HUES48 (cell line): ENCODE measurements around the gene REEP5.
"Not testable (repeated sequence)": the region's sequence is repeated elsewhere in the genome, so short reads cannot be mapped to it uniquely, and the experiment has no call there.

Source experiments
- H3K27ac ChIP-seq: one replicate; pipeline ENCODE4 v1.7.0; 2013; ENCODE audit warnings: low read depth, low read length, inconsistent platforms
- H3K27me3 ChIP-seq: 2 replicates; pipeline ENCODE4 v1.6.1; 2013; ENCODE audit warnings: mild to moderate bottlenecking, low read length; ENCODE audit not compliant: control insufficient read depth, insufficient read depth
- H3K36me3 ChIP-seq: 2 replicates; pipeline ENCODE4 v1.6.1; 2013; ENCODE audit warnings: low read length; ENCODE audit not compliant: control insufficient read depth, insufficient read depth
- H3K4me1 ChIP-seq: 2 replicates; pipeline ENCODE4 v1.6.1; 2013; ENCODE audit warnings: mild to moderate bottlenecking, low read length; ENCODE audit not compliant: control insufficient read depth, insufficient read depth
- H3K4me3 ChIP-seq: 2 replicates; pipeline ENCODE4 v1.5.1; 2013; ENCODE audit warnings: mild to moderate bottlenecking, low read depth, low read length
- H3K9ac ChIP-seq: 2 replicates; pipeline ENCODE4 v1.6.1; 2013; ENCODE audit warnings: mild to moderate bottlenecking, low read depth, low read length, moderate library complexity
- H3K9me3 ChIP-seq: 2 replicates; pipeline ENCODE4 v1.6.1; 2013; ENCODE audit warnings: low read length; ENCODE audit not compliant: control insufficient read depth, insufficient read depth

The REEP5 gene

DNA sequence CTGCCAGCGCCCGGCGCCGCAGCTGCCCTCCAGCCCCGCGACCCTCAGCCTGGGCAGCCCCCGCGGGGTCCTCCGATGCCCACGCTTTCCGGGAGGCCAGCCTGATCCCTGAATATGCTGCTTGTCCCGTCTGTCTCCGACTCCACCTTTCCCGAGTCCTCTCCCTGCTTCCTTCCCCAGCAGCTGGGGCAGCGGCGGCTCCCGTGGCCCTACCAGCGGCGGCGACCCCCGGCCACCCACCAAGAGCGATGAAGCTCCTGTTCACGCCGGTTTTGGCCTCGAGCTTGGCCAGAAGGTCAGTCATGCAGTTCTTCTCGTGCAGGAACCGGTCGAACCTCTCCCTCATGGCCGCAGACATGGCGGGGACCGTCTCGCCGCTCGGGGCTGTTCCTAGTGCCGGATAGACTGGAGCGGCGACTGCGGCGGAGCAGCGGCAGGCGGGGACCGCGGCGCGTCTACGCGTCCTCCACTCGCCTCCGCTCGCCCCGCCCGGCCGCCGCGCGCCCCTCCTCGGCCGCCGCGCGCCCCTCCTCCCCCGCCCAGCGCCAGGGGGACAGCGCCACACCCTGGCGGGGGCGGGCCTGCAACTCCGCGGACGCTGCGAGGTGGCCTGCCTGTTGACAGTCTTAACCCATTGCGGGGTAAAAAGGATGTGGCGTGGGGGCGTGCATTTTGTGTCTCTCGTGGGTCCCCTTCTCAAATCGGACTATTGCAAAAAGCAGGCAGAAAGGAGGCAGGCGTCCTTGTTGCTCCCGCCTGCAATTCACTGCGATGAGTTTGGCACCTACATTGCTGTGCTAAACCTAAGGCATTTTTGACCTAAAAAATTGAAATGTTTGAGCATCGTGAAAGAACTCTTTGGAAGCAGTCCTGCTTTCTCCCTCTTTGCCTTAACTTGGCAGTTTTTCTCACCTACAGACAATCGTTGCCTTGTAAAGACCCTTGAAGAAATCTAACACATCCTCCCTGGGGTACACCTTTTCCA, at the start of gene REEP5:
Gene REEP5, minus strand, starts transcription at position 395 of the 985 bp plus-strand sequence. Its CDS starts 37 bp downstream, at position 358.
- H3K9ac ChIP-seq, result peak within 1 kb of the TSS; percentile 50
- peak within 1 kb of the TSS; percentile 61 for H3K27ac ChIP-seq
- H3K27me3 ChIP-seq, result peaks cover 11% of the 10 kb centered on the region
- peak within 1 kb of the TSS; percentile 73 for H3K4me3 ChIP-seq
- H3K36me3 ChIP-seq, result peaks cover 24% of the 10 kb centered on the region
- no peaks in the 10 kb centered on the region for H3K9me3 ChIP-seq
- H3K4me1 ChIP-seq, result peaks cover 8% of the 10 kb centered on the region

DNA sequence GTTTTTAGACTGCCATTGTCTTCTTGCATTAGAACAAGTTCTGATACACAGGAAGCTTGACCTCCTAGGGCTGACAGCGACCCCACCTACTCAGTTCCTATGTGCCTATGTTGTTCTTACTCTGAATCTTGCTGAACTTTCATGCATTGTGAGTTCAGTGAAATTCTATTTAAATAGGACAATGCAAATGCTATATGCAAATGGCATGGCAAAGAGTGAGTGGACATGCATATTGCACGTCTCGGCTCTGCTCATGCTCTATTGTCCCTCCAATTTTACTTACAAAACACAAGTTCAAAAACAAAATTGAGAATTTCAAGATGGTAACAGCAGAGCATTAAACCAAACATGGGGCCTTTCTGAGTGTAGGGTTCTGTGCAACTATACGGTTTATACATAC, 49.2 kb upstream of the REEP5 start:
- H3K9ac ChIP-seq, result no peak overlapping the region
- H3K27me3 ChIP-seq, result no peaks in the 10 kb centered on the region
- no peak overlapping the region for H3K4me3 ChIP-seq
- H3K9me3 ChIP-seq, result no peaks in the 10 kb centered on the region
- H3K27ac ChIP-seq, result no peak overlapping the region
- no peaks in the 10 kb centered on the region for H3K36me3 ChIP-seq
- H3K4me1 ChIP-seq, result peaks cover 11% of the 10 kb centered on the region; the same call in 1 of the 2 replicates

DNA sequence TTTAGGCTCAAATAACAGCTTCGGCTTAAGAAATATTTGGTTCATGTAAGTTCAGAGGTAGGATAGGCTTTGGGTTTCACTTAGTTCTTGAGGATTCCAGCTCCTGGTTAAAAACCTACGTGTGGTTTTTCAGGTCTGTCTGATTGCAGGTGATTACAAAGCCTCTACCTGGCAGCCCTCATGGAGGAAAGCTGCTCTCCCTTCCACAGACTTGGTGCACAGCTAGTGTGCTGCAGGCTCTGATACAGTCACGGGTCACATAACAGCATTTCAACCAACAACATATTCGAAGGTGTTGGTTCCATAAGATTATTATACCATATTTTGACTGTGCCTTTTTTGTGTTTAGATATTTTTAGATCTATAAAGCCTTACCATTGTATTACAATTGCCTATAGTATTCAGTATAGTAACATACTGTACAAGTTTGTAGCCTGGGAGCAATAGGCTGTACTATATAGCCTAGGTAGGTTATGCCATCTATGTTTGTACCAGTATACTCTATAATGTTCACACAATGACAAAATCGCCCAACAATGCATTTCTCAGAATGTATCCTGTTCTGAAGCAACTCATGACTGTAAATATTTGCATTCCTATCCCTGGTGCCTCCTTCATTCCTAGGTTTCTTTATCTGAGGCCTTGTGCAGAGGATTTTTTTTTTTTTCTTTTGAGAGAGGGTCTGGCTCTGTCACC, 46.5 kb upstream of the REEP5 start:
- no peak overlapping the region for H3K4me3 ChIP-seq
- no peak overlapping the region for H3K27ac ChIP-seq
- no peak overlapping the region for H3K9ac ChIP-seq
- no peaks in the 10 kb centered on the region for H3K36me3 ChIP-seq
- peaks cover 7% of the 10 kb centered on the region; the same call in 1 of the 2 replicates for H3K4me1 ChIP-seq
- no peaks in the 10 kb centered on the region for H3K27me3 ChIP-seq
- H3K9me3 ChIP-seq, result no peaks in the 10 kb centered on the region

DNA sequence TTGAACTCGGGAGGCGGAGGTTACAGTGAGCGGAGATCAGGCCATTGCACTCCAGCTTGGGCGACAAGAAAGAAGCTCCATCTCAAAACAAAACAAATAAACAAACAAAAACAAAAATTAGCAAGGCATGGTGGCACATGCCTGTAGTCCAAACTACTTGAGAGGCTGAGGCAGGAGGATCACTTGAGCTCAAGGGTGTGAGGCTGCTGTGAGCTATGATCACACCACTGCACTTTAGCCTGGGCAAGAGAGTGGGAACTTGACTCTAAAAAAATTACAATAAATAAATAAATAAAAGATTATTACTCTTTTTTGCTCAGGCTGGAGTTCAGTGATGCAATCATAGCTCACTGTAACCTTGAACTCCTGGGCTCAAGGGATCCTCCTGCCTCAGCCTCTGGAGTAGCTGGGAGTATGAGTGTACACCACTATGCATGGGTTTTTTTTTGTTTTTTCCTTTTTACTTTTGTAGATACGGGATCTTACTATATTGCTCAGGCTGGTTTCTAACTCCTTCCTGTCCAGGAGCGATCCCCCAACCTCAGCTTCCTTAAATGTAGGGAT, 45.6 kb upstream of the REEP5 start:
- H3K27me3 ChIP-seq, result no peaks in the 10 kb centered on the region
- H3K36me3 ChIP-seq, result no peaks in the 10 kb centered on the region
- H3K27ac ChIP-seq, result no peak overlapping the region
- peaks cover 7% of the 10 kb centered on the region; the same call in 1 of the 2 replicates for H3K4me1 ChIP-seq
- H3K4me3 ChIP-seq, result no peak overlapping the region
- H3K9me3 ChIP-seq, result no peaks in the 10 kb centered on the region
- no peak overlapping the region for H3K9ac ChIP-seq

DNA sequence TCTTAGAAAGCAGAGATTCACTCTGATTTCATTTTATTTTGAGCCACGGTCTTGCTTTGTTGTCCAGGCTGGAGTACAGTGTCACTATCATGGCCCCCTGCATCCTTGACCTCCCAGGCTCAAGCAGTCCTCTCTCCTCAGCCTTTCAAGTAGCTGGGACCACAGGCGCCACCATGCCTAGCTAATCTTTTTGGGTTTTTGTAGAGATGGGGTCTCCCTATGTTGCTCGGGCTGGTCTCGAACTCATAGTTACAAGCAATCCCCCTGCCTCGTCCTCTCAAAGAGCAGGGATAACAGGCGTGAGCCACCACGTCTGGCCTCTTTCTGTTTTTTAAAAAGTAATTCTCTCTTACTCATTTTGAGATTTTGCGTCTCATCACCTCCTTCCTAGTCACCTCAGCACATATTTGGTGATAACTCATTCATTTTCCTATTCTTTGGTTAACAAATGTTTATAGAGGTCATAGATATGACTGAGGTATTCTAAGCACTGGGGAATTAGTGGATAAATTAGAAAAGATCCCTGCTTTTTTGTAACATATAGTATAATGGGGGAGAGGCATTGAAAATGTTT, 43.8 kb upstream of the REEP5 start:
- Histone ChIP-seq H3K9me3 (no peaks in the 10 kb centered on the region), H3K4me3 (no peak overlapping the region), H3K9ac (no peak overlapping the region), H3K27me3 (no peaks in the 10 kb centered on the region), H3K4me1 (peaks cover 7% of the 10 kb centered on the region; the same call in 1 of the 2 replicates), H3K27ac (no peak overlapping the region), H3K36me3 (no peaks in the 10 kb centered on the region)

DNA sequence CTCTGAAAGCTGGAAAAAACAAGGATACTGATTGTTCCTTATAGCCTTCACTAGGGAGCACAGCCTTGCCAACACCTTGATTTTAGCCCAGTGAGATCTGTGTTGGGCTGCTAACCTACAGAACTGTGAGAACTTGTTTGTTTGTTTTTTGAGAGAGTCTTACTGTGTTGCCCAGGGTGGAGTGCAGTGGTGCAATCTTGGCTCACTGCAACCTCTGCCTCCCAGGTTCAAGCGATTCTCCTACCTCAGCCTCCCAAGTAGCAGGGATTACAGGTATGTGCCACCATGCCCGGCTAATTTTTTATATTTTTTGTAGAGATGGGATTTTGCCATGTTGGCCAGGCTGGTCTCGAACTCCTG, 41.3 kb upstream of the REEP5 start:
- H3K4me1 ChIP-seq, result peaks cover 10% of the 10 kb centered on the region
- not testable (repeated sequence) for H3K36me3 ChIP-seq, H3K4me3 ChIP-seq, H3K27ac ChIP-seq, H3K9ac ChIP-seq, H3K9me3 ChIP-seq, H3K27me3 ChIP-seq

DNA sequence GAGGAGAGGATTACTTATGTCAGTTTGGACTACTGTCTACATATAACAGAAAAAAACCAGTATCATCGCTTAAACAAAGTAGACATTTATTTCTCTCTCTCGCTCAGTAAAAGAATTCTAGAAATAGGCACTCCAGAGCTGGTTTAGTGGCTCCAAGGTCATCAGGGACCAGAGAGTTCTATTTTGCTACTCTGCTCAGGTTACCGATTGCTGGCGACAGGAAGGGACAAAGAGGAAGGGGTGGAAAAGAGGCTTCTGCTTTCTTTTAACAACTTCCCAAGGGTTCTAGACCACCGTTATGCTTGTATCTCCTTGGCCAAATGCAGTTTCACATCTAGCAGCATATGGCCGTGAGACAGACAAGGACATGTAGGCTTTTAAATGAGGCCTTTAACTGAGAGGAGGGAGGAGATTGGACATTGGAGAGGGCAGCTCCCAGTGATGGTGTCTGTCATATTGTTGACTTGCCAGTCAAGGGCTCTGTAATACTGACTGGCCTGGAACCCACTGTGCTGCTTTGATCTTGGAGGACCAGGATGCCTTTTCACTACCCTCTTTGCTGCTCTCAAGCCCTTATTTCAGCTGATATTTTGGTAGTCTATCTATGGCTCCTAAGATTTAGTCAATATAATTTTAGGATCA, 39.0 kb upstream of the REEP5 start:
- H3K36me3 ChIP-seq, result no peaks in the 10 kb centered on the region
- H3K4me1 ChIP-seq, result peaks cover 17% of the 10 kb centered on the region

DNA sequence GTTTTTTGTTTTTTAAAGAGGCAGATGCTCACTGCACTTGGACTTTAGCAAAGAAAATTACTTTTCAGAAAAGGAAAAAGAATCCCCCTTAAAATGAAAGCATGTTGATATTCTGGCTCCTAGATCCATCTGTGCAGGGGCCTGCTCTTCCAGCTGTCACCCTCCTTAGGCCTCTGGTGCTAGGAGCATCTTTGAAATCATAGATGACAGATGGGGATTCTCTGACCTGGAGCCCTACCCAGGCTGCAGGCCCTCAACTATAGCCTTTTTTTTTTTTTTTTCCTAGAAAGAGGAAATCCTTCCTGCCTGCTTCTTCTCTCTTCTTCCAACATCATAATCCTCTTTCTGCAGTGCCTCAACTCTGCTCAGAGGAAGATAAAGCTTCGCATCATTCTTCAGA, 38.3 kb upstream of the REEP5 start:
- no peaks in the 10 kb centered on the region for H3K9me3 ChIP-seq
- no peak overlapping the region for H3K9ac ChIP-seq
- H3K27me3 ChIP-seq, result no peaks in the 10 kb centered on the region
- no peak overlapping the region for H3K4me3 ChIP-seq
- H3K27ac ChIP-seq, result no peak overlapping the region
- H3K36me3 ChIP-seq, result no peaks in the 10 kb centered on the region
- peaks cover 17% of the 10 kb centered on the region for H3K4me1 ChIP-seq

More for the DNA sequence above, 39.0 kb upstream of the REEP5 start:
- Histone ChIP-seq H3K9ac (no peak overlapping the region), H3K9me3 (no peaks in the 10 kb centered on the region), H3K4me3 (no peak overlapping the region), H3K27me3 (no peaks in the 10 kb centered on the region), H3K27ac (no peak overlapping the region)

DNA sequence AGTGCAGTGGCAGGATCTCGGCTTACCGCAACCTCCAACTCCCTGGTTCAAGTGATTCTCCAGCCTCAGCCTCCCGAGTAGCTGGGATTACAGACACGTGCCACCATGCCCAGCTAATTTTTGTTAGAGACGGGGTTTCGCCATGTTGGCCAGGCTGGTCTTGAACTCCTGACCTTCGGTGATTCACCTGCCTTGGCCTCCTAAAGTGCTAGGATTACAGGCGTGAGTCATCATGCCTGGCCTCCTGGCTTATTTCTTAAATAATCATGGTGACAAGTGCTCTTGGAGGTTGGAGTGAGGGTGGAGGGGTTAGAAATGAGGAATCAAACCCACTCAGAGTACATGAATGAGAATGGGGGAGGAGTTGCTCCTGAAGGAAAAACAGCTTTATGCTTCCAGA, 37.8 kb upstream of the REEP5 start:
- not testable (repeated sequence) for H3K4me3 ChIP-seq, H3K36me3 ChIP-seq, H3K9ac ChIP-seq, H3K27me3 ChIP-seq, H3K9me3 ChIP-seq, H3K27ac ChIP-seq
- H3K4me1 ChIP-seq, result peaks cover 17% of the 10 kb centered on the region
